GM10847 (cell line): ENCODE measurements around the gene KCNQ1OT1.
A peak's percentile ranks its signal among the peaks of the same experiment; 100 is the strongest.

ENCODE experiments used
- POLR2A ChIP-seq: IDR thresholded peaks from 2 replicates; pipeline ENCODE4 v1.6.1; 2011; ENCODE audit not compliant: insufficient read length; ENCODE audit errors: extremely low read depth

Gene KCNQ1OT1

GRCh38 chr11:2699531-2700414, at the start of gene KCNQ1OT1:
TSS of gene KCNQ1OT1 (minus strand) at chr11:2699994.
- peak; percentile 97 for TF ChIP-seq POLR2A

- no peak for TF ChIP-seq POLR2A
Measured at GRCh38 chr11:2748814-2749554, 49.2 kb upstream of the KCNQ1OT1 start.

- TF ChIP-seq POLR2A, result no peak
Measured at GRCh38 chr11:2748061-2748813, 48.4 kb upstream of the KCNQ1OT1 start.

GRCh38 chr11:2747248-2748027, 47.6 kb upstream of the KCNQ1OT1 start:
- TF ChIP-seq POLR2A, result no peak

- TF ChIP-seq POLR2A, result no peak
Measured at GRCh38 chr11:2746401-2747247, 46.8 kb upstream of the KCNQ1OT1 start.

- no peak for TF ChIP-seq POLR2A
Measured at GRCh38 chr11:2745511-2745910, 45.7 kb upstream of the KCNQ1OT1 start.

GRCh38 chr11:2744166-2744565, 44.4 kb upstream of the KCNQ1OT1 start:
- TF ChIP-seq POLR2A, result no peak

GRCh38 chr11:2743427-2744110, 43.8 kb upstream of the KCNQ1OT1 start:
- TF ChIP-seq POLR2A, result no peak

- no peak for TF ChIP-seq POLR2A
Measured at GRCh38 chr11:2742611-2743426, 43.0 kb upstream of the KCNQ1OT1 start.

GRCh38 chr11:2742201-2742600, 42.4 kb upstream of the KCNQ1OT1 start:
- no peak for TF ChIP-seq POLR2A

GRCh38 chr11:2741377-2742131, 41.8 kb upstream of the KCNQ1OT1 start:
- no peak for TF ChIP-seq POLR2A

- TF ChIP-seq POLR2A, result no peak
Measured at GRCh38 chr11:2741006-2741376, 41.2 kb upstream of the KCNQ1OT1 start.
